HG02763 (cell line): ENCODE results near the gene MUCL3.
"Not testable (repeated sequence)": the region's sequence is repeated elsewhere in the genome, so short reads cannot be mapped to it uniquely, and the experiment has no call there.

ENCODE experiments used
- ATAC-seq: cut with Tn5 transposase; IDR thresholded peaks from one replicate; pipeline ENCODE4 v1.9.1; 2021; ENCODE audit warnings: mild to moderate bottlenecking, moderate library complexity; ENCODE audit not compliant: unreplicated experiment

The MUCL3 gene

GRCh38 chr6:30908700-30909099 is 32.1 kb upstream of the MUCL3 start:
- no peak for ATAC-seq

DNA sequence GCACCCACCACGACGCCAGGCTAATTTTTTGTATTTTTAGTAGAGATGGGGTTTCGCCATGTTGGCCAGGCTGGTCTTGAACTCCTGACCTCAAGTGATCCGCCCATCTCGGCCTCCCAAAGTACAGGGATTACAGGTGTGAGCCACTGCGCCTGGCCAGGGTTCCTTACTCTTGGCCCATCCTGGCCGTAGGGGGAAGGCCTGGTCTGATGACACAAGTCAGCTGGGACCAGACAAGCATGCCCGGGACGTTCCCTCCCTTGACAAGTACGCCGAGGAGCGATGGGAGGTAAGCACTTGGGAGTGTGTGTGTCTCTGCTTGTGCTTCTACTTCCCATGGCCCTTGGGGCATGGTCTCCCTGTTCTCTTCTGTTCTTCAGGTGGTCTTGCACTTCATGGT is 30.3 kb upstream of the MUCL3 start:
- ATAC-seq, result not testable (repeated sequence)

DNA sequence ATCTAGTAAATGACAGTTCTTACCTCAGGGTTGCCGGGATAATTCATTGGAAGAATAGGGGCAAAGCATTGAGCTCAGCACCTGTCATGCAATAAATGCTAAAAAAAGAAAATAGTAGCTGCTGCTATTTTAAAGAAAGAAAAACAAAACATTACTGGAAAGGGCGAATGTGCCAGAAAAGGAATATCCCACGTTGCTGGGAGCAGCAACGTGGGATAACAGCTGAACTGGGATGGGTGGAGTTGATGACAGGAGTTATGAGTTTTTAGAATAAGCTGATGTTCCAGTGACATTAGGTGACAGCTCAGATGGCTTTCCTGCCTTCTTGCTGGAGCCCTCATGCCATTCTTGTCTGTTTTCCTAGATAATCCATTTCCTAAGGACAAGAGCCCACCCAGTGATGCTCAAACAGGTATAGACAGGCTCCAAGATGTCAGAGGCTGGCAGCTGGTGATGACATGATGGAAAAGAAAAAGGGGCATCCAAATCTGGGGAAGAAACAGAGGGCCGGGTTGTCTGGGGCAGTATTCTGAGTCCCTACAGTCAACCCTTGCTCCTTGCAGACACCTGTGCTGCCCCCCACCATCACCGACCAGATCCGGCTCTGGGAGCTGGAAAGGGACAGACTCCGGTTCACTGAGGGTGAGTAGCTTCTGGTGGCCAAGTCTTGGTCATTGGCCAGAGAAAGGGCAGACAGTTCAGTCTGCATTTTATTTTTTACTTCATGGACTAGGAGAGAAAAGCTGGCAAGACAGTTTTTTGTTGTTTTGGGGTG is 27.8 kb upstream of the MUCL3 start:
- no peak for ATAC-seq

- ATAC-seq, result no peak
Measured at GRCh38 chr6:30913721-30914075, 27.1 kb upstream of the MUCL3 start.

DNA sequence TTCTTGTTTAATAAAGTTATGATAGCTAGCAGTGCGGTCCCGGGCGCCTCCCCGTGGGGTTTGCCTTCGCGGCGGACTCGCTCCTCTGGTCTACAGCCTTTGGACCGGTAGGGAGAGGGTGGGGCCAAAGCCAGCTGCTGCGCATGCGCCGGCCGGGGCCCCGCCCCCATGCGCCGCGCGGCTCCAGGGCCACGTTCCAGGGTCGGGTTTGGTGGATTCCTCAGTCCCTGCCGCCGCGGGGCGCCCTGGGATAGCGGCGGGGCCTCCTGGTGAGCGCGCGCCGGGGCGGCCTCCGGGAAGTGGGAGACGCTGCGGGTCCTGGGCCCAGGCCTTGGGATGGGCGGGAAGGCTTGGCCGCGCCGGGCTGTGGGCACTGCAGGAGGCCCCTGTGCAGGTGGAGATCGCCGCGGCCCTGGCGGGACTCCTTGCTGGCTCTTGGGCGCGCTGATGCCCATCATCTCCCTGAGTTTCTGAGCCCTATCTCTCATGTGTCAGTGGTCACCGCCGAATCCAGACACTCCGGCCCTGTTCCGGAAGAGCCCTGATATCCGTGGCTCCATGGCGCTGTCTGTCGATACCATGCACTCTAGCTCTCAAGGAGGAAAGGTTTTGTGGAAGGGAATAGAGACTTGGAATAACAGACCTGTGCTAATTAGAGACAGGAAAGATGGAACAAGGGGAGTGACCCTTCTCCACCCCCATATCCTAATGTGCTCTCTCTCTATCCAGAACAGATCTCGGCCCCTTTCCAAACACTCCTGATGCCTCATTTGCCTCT is 26.5 kb upstream of the MUCL3 start, which contains the start of gene VARS2:
VARS2 (plus strand) TSS at position 163 of the 778 bp plus-strand sequence; CDS start at position 762, 599 bp downstream.
- ATAC-seq, result peak; percentile 87

- ATAC-seq, result no peak
Measured at GRCh38 chr6:30914854-30915590, 25.8 kb upstream of the MUCL3 start.

- ATAC-seq, result no peak
Measured at GRCh38 chr6:30915591-30915946, 25.2 kb upstream of the MUCL3 start.

- no peak for ATAC-seq
Measured at GRCh38 chr6:30917041-30917440, 23.7 kb upstream of the MUCL3 start.

DNA sequence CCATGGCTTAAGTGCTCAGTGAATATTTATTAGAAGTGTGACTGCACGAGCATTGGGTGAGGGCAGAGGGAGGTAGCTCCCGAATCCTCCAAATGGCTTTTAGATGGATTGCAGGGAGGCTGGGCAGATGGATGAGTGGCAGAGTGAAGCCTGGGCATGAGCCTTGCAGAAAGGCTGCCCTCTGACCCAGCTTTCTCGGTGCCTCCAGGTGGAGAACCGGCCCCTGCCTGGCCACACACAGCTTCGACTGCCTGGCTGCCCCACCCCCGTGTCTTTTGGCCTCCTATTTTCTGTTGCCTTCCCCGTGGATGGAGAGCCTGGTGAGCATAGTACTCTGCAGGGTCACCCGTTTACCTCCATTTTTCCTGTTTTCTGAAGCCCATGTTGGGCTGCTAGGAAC is 23.3 kb upstream of the MUCL3 start:
- no peak for ATAC-seq

- ATAC-seq, result no peak
Measured at GRCh38 chr6:30918670-30919069, 22.1 kb upstream of the MUCL3 start.

- no peak for ATAC-seq
Measured at GRCh38 chr6:30922447-30922852, 18.3 kb upstream of the MUCL3 start.

GRCh38 chr6:30924040-30924627 is 16.6 kb upstream of the MUCL3 start:
- ATAC-seq, result not testable (repeated sequence)

GRCh38 chr6:30926644-30927043 is 14.1 kb upstream of the MUCL3 start:
- ATAC-seq, result no peak

- ATAC-seq, result not testable (repeated sequence)
Measured at GRCh38 chr6:30927080-30927479, 13.7 kb upstream of the MUCL3 start.

DNA sequence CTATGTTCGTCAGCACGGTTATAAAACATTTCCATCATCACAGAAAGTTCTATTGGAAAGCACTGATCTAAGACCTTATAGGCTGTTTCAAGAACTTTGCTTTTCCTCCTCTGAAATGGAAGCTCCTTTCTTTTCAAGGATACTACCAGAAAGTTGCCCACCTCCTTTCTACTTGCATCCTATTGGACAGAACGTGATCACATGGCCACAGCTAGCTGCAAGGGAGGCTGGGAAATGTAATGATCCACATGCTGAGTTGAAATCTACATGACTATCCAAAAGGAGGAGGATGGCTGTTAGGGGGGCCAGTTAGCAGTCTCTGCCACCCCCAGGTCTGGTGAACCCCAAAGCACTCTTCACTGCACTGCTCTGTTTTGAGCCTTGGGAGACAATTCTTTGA is 12.1 kb upstream of the MUCL3 start:
- no peak for ATAC-seq

- no peak for ATAC-seq
Measured at GRCh38 chr6:30930506-30930905, 10.3 kb upstream of the MUCL3 start.

- no peak for ATAC-seq
Measured at GRCh38 chr6:30931272-30931671, 9.5 kb upstream of the MUCL3 start.

DNA sequence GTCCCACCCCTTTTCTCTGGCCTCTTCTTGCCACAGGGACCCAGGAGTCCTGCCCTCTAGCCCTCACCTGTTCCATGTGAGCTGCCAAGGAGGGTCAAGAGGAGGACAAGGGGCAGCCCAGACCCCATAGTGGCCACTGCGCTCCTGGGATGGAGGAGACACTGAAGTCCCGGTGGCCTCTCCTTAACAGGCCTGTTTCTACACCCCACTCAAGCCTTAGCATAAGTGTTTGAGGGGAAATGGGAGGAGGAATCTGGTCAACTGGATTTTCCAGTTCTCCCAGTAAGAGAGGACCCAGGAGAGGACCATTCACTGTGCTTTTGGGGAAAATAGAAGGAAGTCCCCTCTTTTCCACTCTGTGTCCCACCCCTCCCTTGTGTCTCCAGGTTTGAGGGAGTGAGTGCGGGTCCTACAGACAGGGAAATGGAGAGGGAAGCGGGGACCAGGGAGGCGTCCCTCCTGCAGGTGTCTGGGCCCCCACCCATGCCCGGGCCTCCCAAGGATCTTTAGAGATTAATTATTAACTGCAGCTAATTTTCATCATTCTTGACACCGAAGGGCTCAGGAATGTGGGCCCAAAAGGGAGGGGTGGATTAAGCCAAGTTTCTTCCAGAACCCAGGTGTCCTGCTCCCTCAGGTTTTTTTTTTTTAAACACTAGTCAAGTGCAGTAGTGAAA is 8.7 kb upstream of the MUCL3 start, which contains the start of gene SFTA2:
SFTA2 (minus strand) TSS at position 202 of the 677 bp plus-strand sequence; CDS start at position 128, 74 bp downstream.
- ATAC-seq, result no peak

DNA sequence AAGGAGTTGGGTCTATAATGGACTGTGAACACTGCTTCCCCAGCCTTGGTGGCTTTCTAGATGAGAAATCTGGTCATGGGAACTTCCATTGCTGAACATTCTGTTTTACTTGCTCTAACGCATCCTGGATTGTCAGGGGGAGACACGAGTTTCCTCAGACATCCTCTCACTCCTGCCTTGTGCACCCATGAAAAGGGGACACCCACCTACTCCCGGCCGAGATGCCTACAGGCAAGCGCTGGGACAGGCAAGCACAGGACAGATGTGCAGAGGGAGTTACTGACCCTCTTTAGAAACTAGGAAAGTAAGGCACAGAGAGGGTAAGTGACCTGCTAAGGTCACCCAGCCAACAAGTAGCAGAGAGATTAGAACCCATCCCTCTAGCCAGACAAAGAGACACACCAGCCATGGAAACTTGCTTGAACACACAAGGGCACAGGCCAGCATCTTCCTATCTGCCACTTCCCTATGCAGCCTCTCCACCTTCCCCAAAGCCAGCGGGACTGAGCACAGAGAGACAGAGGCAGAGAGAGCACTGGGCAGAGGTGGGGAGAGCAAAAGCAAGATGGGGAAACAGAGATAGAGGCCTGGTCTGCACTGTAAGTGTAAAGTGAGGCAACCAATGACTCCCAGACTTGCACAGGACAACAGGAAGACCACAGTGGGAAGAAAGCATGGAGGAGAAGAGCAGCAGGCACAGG is 8.0 kb upstream of the MUCL3 start:
- no peak for ATAC-seq

- ATAC-seq, result no peak
Measured at GRCh38 chr6:30935018-30935417, 5.8 kb upstream of the MUCL3 start.
